ENCODE data around the gene SPAG5. TPM values are rescaled to one million over a fixed set of nuclear protein-coding genes. Genes with fewer than 3 reads are reported as not detected.

The SPAG5 gene
- total RNA-seq, 6 donors from 2014 or later: 4.4 to 34.6 (median 7.4) TPM

- DNase-seq (no peak), ATAC-seq (ENCODE audit: low FRiP score in 2 of 2) (no peak)
- TF ChIP-seq POLR2A (IDR thresholded peaks at IDR 0.05): no peak
- TF ChIP-seq, protein P1, sequence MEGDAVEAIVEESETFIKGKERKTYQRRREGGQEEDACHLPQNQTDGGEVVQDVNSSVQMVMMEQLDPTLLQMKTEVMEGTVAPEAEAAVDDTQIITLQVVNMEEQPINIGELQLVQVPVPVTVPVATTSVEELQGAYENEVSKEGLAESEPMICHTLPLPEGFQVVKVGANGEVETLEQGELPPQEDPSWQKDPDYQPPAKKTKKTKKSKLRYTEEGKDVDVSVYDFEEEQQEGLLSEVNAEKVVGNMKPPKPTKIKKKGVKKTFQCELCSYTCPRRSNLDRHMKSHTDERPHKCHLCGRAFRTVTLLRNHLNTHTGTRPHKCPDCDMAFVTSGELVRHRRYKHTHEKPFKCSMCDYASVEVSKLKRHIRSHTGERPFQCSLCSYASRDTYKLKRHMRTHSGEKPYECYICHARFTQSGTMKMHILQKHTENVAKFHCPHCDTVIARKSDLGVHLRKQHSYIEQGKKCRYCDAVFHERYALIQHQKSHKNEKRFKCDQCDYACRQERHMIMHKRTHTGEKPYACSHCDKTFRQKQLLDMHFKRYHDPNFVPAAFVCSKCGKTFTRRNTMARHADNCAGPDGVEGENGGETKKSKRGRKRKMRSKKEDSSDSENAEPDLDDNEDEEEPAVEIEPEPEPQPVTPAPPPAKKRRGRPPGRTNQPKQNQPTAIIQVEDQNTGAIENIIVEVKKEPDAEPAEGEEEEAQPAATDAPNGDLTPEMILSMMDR (IDR thresholded peaks at IDR 0.05): no peak
- no peak for TF ChIP-seq EP300 (IDR thresholded peaks at IDR 0.05)
- TF ChIP-seq POLR2AphosphoS5 (IDR thresholded peaks at IDR 0.05): no peak
- Histone ChIP-seq H3K4me3 (no peak overlapping the region), H3K27ac (no peak overlapping the region), H3K9me3 (no peaks in the 10 kb centered on the region), H3K27me3 (no peaks in the 10 kb centered on the region), H3K36me3 (peaks cover 0 to 11% (median 5%) of the 10 kb centered on the region in 4 donors), H3K4me1 (peaks cover 5 to 23% (median 8%) of the 10 kb centered on the region in 4 donors)
- 72 to 84% methylated on average over 2 of the region's 2 CpGs for WGBS, 2 donors
These were observed 53.7 kb downstream of the SPAG5 start for GRCh38 chr17:28545141-28545503.

DNA sequence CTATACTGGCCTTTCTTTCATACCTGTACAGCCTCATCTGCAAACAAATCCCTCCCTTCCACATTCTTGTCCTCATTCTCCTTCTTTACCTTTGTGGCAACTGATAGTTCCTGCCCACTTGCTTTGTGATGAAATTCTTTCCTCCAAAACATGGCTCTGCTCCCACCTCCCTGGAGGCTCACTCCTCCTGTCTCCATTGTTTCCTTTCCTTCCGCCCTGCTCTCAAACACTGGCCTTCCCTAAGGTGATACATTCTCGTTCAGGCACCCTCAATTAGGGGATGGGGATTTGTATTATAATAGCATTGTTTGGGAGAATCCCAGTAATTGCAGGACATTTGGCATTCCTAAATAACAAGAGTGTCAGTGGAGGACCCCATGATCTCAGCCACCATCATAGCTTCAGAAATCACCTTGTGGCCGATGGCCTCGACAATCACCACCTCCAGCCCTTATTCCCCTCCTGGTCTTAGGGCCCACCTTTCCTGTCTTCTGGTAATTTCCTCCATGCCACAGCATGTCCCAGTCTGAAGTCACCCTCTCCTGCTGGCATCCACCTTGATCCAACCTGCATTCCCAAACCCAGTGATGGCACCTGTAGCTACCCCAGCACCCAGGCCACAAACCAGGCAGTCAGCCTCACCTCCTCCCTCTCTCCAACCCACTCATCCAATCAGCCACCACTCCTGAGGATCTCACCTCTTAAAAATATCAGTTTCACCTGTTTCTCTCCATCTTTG, 54.3 kb downstream of the SPAG5 start:
- TF ChIP-seq, protein P1 (IDR thresholded peaks at IDR 0.05): no peak
- no peak for TF ChIP-seq POLR2AphosphoS5 (IDR thresholded peaks at IDR 0.05)
- TF ChIP-seq POLR2A (IDR thresholded peaks at IDR 0.05): no peak
- TF ChIP-seq EP300 (IDR thresholded peaks at IDR 0.05): no peak
- Histone ChIP-seq H3K27ac (no peak overlapping the region), H3K27me3 (no peaks in the 10 kb centered on the region), H3K9me3 (no peaks in the 10 kb centered on the region), H3K36me3 (peaks cover 0 to 11% (median 5%) of the 10 kb centered on the region in 4 donors), H3K4me3 (no peak overlapping the region), H3K4me1 (peaks cover 2 to 18% (median 6%) of the 10 kb centered on the region in 4 donors)
- DNase-seq (no peak), ATAC-seq (ENCODE audit: low FRiP score in 2 of 2) (no peak)
- 87 to 92% methylated on average over 4 of the region's 4 CpGs for WGBS, 2 donors

- no peaks in the 10 kb centered on the region for H3K4me1 ChIP-seq
- no peak for TF ChIP-seq EP300 (IDR thresholded peaks at IDR 0.05)
- TF ChIP-seq, protein P1 (IDR thresholded peaks at IDR 0.05): no peak
- no peak for TF ChIP-seq POLR2A (IDR thresholded peaks at IDR 0.05)
- no peak for TF ChIP-seq POLR2AphosphoS5 (IDR thresholded peaks at IDR 0.05)
- 86 to 88% methylated on average over 4 of the region's 4 CpGs for WGBS, 2 donors
- no peak overlapping the region for H3K27ac ChIP-seq
- H3K4me3 ChIP-seq: no peak overlapping the region
- peaks cover 0 to under 1% (median 0%) of the 10 kb centered on the region in 4 donors for H3K36me3 ChIP-seq
- no peaks in the 10 kb centered on the region for H3K27me3 ChIP-seq
- ATAC-seq (ENCODE audit: low FRiP score in 2 of 2): no peak
- H3K9me3 ChIP-seq: no peaks in the 10 kb centered on the region
- no peak for DNase-seq
These were observed 57.4 kb downstream of the SPAG5 start for GRCh38 chr17:28541439-28541838.

GRCh38 chr17:28540231-28540630, 58.6 kb downstream of the SPAG5 start:
- Histone ChIP-seq H3K36me3 (no peaks in the 10 kb centered on the region), H3K9me3 (no peaks in the 10 kb centered on the region), H3K27ac (no peak overlapping the region), H3K27me3 (no peaks in the 10 kb centered on the region), H3K4me3 (no peak overlapping the region), H3K4me1 (peaks cover 0 to 7% (median 3%) of the 10 kb centered on the region in 4 donors)
- WGBS, 2 donors: 83 to 86% methylated on average over 3 to 4 of the region's 4 CpGs
- TF ChIP-seq POLR2A (IDR thresholded peaks at IDR 0.05): no peak
- DNase-seq (no peak), ATAC-seq (ENCODE audit: low FRiP score in 2 of 2) (no peak)

GRCh38 chr17:28538296-28538895, 60.4 kb downstream of the SPAG5 start:
- Histone ChIP-seq H3K27me3 (no peaks in the 10 kb centered on the region), H3K4me1 (peaks cover 0 to 13% (median 3%) of the 10 kb centered on the region in 4 donors), H3K36me3 (no peaks in the 10 kb centered on the region), H3K9me3 (no peaks in the 10 kb centered on the region), H3K27ac (no peak overlapping the region), H3K4me3 (no peak overlapping the region)
- TF ChIP-seq, protein P1 (IDR thresholded peaks at IDR 0.05): no peak
- TF ChIP-seq POLR2AphosphoS5 (IDR thresholded peaks at IDR 0.05) (no peak), POLR2A (IDR thresholded peaks at IDR 0.05) (no peak), EP300 (IDR thresholded peaks at IDR 0.05) (no peak)
- ATAC-seq (ENCODE audit: low FRiP score in 2 of 2) (no peak), DNase-seq (no peak)
- 89 to 90% methylated on average over 9 to 14 of the region's 14 CpGs for WGBS, 2 donors
